ENCODE results near the gene GPR45.
A peak's percentile ranks its signal among the peaks of the same experiment; 100 is the strongest.

Gene GPR45, protein sequence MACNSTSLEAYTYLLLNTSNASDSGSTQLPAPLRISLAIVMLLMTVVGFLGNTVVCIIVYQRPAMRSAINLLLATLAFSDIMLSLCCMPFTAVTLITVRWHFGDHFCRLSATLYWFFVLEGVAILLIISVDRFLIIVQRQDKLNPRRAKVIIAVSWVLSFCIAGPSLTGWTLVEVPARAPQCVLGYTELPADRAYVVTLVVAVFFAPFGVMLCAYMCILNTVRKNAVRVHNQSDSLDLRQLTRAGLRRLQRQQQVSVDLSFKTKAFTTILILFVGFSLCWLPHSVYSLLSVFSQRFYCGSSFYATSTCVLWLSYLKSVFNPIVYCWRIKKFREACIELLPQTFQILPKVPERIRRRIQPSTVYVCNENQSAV

GRCh38 chr2:105241443-105241842, at the start of gene GPR45:
GPR45 (plus strand) TSS chr2:105241743; CDS start chr2:105241859, 116 bp downstream.
- DNase-seq = no peak
- TF ChIP-seq GATA1 (IDR thresholded peaks at IDR 0.05; ENCODE audit: low read depth, low read length) (no peak), POLR2A (IDR thresholded peaks at IDR 0.05; ENCODE audit: low read length) (no peak)

GRCh38 chr2:105194022-105194675, 47.4 kb upstream of the GPR45 start:
- TF ChIP-seq POLR2A (IDR thresholded peaks at IDR 0.05; ENCODE audit: low read length) (no peak), GATA1 (IDR thresholded peaks at IDR 0.05; ENCODE audit: low read depth, low read length) (no peak)
- no peak for DNase-seq

- TF ChIP-seq GATA1 (IDR thresholded peaks at IDR 0.05; ENCODE audit: low read depth, low read length) = no peak
- TF ChIP-seq POLR2A (IDR thresholded peaks at IDR 0.05; ENCODE audit: low read length) = no peak
- DNase-seq = no peak
These were observed 44.9 kb upstream of the GPR45 start for GRCh38 chr2:105196651-105197050.

GRCh38 chr2:105215586-105216192, 25.9 kb upstream of the GPR45 start:
- TF ChIP-seq GATA1 (IDR thresholded peaks at IDR 0.05; ENCODE audit: low read depth, low read length) (no peak), POLR2A (IDR thresholded peaks at IDR 0.05; ENCODE audit: low read length) (no peak)
- no peak for DNase-seq

DNA sequence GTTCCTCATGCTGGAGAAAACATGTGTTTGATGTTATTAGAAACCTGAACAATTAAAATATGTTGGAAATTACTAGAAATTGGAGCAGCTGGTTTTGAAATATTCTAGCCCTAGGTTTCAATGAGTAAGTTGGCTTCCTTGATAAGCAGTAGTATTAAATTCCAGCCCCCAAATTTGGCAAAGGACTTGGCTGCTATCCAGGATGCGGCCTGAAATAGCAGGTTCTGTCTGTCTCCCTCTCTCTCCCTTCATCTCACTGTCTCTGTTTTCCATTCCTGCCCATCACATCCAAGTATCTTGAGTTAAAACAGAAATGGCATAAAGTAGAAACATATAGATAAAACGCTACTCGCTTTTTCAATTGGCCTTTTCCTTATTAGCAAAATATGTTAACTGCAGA, 20.9 kb upstream of the GPR45 start:
- no peak for DNase-seq
- TF ChIP-seq GATA1 (IDR thresholded peaks at IDR 0.05; ENCODE audit: low read depth, low read length) (no peak), POLR2A (IDR thresholded peaks at IDR 0.05; ENCODE audit: low read length) (no peak)

DNA sequence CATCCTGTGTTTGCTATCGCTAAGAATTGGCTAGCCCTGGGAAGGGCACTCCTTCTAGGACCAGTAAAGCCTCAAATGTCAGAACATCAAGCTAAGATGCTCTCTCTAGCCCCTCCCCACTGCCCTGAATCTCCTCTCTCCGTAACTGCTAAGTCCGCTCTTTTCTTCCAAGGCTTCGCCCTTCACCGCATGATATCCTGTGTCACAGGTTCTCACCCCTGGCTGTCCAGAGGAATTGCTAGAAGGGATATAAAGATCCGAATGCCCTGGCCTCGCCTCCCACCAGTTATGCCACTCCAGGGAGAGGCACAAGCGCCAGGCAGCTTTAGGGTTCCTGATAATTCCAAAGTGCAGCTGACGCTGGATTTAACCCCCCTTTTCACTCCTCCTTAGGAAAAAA, 17.1 kb upstream of the GPR45 start:
- DNase-seq = no peak
- TF ChIP-seq POLR2A (IDR thresholded peaks at IDR 0.05; ENCODE audit: low read length) = no peak
- no peak for TF ChIP-seq GATA1 (IDR thresholded peaks at IDR 0.05; ENCODE audit: low read depth, low read length)

- DNase-seq = no peak
- TF ChIP-seq GATA1 (IDR thresholded peaks at IDR 0.05; ENCODE audit: low read depth, low read length) (no peak), POLR2A (IDR thresholded peaks at IDR 0.05; ENCODE audit: low read length) (no peak)
These were observed 10.3 kb upstream of the GPR45 start for GRCh38 chr2:105231232-105231619.

DNA sequence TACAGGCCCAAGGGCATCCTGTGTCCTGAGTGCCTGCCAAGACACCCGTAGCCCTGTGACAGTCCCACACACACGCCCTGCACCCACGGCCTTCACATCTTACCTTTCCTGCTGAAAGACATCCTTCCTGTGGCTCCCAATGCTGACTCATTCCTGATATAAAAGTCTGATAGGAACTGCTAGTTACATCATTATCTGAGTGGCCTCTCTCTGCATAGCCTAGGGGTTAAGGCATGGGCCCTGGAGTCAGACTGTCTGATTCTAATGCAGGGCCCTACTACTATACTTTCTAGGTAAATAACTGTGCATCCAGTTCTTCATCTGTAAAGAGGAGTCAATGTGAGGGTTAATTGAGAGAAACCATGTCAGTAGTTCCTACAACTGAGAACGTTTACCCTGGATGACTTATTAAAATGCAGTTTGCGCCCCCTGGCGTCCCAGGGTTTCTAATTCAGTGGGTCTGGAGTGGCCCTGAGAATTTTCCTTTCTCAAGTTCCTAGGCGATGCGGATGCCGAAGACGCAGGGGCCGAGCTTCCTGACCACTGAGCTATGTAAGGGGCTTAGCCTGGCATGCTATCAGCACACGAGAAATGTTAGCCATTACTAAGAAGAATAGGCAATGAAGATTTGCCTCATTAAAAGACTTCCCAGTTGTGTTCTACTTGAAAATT, 6.0 kb upstream of the GPR45 start:
- no peak for TF ChIP-seq POLR2A (IDR thresholded peaks at IDR 0.05; ENCODE audit: low read length)
- no peak for TF ChIP-seq GATA1 (IDR thresholded peaks at IDR 0.05; ENCODE audit: low read depth, low read length)
- peak; percentile 62 to 77 for DNase-seq

DNA sequence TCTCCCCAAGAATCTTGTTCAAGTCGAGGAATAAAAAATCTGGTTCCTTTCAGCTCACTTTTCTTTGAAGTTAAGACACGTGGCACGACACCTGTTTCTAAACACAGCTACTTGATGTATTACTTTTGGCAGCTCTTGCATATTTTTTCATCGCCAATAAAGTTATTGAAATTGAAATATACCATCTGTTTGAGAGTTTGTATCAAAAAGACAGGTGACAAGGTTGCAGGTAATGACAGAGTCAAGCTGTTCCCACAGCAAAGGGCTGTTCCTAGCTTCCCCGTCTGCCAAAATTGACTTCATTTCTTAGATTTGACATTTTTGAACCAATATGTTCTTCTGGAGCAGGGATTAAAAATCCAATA, 5.5 kb upstream of the GPR45 start:
- no peak for DNase-seq
- TF ChIP-seq POLR2A (IDR thresholded peaks at IDR 0.05; ENCODE audit: low read length) = no peak
- TF ChIP-seq GATA1 (IDR thresholded peaks at IDR 0.05; ENCODE audit: low read depth, low read length) = no peak

- no peak for TF ChIP-seq GATA1 (IDR thresholded peaks at IDR 0.05; ENCODE audit: low read depth, low read length)
- no peak for TF ChIP-seq POLR2A (IDR thresholded peaks at IDR 0.05; ENCODE audit: low read length)
- DNase-seq = no peak
These were observed 4.3 kb upstream of the GPR45 start for GRCh38 chr2:105237045-105237765.

- no peak for TF ChIP-seq POLR2A (IDR thresholded peaks at IDR 0.05; ENCODE audit: low read length)
- no peak for TF ChIP-seq GATA1 (IDR thresholded peaks at IDR 0.05; ENCODE audit: low read depth, low read length)
- DNase-seq = no peak
These were observed 2.8 kb upstream of the GPR45 start for GRCh38 chr2:105238664-105239240.

DNA sequence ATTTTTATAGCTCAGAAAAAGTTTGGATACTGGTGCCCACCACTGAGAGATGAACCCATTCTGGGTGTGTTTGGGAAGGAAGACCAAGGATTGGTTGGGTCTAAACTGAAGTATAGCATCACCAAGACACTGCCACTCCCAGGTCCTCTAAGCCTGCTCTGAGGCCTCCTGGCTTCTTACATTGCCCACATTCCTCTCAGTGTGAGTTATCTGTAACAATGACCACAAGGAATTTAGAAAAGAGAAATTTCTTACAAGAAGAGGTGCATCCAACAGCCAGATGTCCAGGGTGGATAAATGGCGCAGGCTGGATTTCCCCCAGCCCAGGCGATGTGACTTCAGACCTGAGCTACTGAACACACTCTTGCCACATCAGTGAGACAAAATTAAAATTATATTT, 1.6 kb upstream of the GPR45 start:
- no peak for DNase-seq

GRCh38 chr2:105242286-105242993, 897 bp downstream of the GPR45 start:
- no peak for DNase-seq
- TF ChIP-seq POLR2A (IDR thresholded peaks at IDR 0.05; ENCODE audit: low read length) = no peak
- TF ChIP-seq GATA1 (IDR thresholded peaks at IDR 0.05; ENCODE audit: low read depth, low read length) = no peak

More for the DNA sequence above, 1.6 kb upstream of the GPR45 start:
- TF ChIP-seq POLR2A (IDR thresholded peaks at IDR 0.05; ENCODE audit: low read length) (no peak), GATA1 (IDR thresholded peaks at IDR 0.05; ENCODE audit: low read depth, low read length) (no peak)

Measured in erythroblast (primary cell).